ENCODE measurements around the gene IGSF3. TPM values are rescaled to one million over a fixed set of nuclear protein-coding genes. Genes with fewer than 3 reads are reported as not detected.
"Not testable (repeated sequence)": the region's sequence is repeated elsewhere in the genome, so short reads cannot be mapped to it uniquely, and the experiment has no call there.

Gene IGSF3
- total RNA-seq, 1 donor from 2014 or later: 2.5 TPM

- DNase-seq (ENCODE audit: low spot score) (no peak), ATAC-seq (no peak)
- intact Hi-C loops (cut with DNase I): no loop called here
These were observed 407 bp downstream of the IGSF3 start for GRCh38 chr1:116667078-116667574.

GRCh38 chr1:116666187-116667077 lies 1.1 kb downstream of the IGSF3 start:
- DNase-seq (ENCODE audit: low spot score) (no peak), ATAC-seq (peak; percentile 45)
- intact Hi-C loops (cut with DNase I): no loop called here

DNA sequence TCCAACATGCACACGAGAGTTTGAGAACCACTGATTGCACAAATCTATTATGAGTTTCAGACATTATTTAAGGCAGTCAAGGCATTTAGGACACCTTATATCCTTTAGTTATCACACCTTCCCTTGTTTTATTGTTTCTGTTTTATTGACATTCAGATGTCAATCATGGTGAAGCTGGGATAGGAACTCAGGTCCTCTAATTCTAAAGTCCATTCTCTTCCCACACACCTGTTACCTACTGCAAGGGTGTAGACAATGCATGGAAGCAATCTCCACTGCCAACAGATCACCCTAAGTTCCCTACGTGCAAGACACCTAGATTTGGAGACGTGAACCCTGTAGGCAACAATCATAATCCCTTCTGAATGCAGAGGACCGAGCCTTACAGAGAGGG lies 2.6 kb downstream of the IGSF3 start:
- intact Hi-C loops (cut with DNase I): no loop called here
- DNase-seq (ENCODE audit: low spot score): no peak
- no peak for ATAC-seq

- DNase-seq (ENCODE audit: low spot score): no peak
- intact Hi-C loops (cut with DNase I): no loop called here
- no peak for ATAC-seq
These were observed 3.1 kb downstream of the IGSF3 start for GRCh38 chr1:116664366-116664977.

DNA sequence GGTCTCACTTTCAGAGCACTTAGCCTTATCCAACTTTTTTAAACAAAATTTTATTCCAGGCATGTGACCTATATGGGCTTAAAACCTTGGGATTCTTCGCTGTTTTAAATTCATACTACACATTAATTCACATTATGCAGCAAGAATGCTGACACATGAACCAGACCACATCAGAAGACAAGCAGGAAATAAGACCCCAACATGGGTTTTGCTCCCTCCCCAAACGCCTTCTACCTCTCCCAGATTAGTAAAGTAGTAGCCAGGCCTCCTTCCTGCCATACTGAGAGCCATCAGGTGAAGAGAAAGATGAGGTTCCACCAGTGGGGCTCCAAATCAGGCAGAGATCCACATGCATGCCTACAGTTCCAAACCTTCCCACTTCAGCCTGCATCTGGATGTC lies 3.7 kb downstream of the IGSF3 start:
- intact Hi-C loops (cut with DNase I): no loop called here
- ATAC-seq (no peak), DNase-seq (ENCODE audit: low spot score) (no peak)

GRCh38 chr1:116661633-116662032 lies 5.9 kb downstream of the IGSF3 start:
- intact Hi-C loops (cut with DNase I): no loop called here
- DNase-seq (ENCODE audit: low spot score) (no peak), ATAC-seq (no peak)

DNA sequence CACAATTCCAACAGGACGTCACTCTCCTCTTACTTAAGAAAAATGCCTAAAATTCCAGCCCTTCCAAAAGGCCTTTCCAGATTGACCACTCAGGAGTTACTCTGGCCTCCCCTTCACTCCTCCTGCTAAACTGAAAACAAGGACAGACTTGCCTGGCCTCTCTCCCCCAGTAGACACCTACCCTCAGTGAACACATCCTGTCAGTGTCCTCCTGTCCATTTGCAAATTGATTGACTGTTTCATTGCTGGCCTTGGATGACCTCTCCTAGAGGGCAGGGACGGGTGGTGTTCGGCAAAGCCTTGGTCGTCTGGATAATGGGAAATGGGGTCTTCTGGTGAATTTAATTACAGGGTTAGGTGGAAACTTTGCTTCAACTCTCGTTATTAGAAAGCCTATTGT lies 8.9 kb downstream of the IGSF3 start:
- intact Hi-C loops (cut with DNase I); DNase-seq (ENCODE audit: low spot score); ATAC-seq: not testable (repeated sequence)

- ATAC-seq; DNase-seq (ENCODE audit: low spot score); intact Hi-C loops (cut with DNase I): not testable (repeated sequence)
These were observed 9.7 kb downstream of the IGSF3 start for GRCh38 chr1:116657836-116658235.

DNA sequence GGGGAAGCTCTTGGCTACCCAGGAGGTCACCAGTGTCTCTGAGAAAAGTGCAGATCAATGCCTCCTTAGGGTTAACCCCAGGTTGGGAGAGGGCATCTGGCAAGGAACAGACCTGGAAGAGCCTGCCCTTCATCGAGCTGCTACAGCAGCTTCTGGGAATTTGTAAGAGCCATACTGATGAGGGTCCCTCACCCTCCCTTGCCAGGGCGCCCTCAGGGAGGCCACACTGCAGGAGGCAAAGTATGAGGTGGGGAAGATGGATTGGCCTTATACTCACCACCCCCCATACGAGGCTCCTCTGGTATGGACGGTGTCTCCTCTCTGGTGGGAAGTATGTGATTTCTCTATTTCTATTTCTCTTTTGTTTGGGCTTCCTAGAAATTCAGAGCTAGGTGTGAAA lies 13.2 kb downstream of the IGSF3 start:
- no peak for DNase-seq (ENCODE audit: low spot score)
- intact Hi-C loops (cut with DNase I): no loop called here

GRCh38 chr1:116652598-116652997 lies 14.9 kb downstream of the IGSF3 start:
- intact Hi-C loops (cut with DNase I); ATAC-seq; DNase-seq (ENCODE audit: low spot score): not testable (repeated sequence)

More for the DNA sequence above, 13.2 kb downstream of the IGSF3 start:
- no peak for ATAC-seq

DNA sequence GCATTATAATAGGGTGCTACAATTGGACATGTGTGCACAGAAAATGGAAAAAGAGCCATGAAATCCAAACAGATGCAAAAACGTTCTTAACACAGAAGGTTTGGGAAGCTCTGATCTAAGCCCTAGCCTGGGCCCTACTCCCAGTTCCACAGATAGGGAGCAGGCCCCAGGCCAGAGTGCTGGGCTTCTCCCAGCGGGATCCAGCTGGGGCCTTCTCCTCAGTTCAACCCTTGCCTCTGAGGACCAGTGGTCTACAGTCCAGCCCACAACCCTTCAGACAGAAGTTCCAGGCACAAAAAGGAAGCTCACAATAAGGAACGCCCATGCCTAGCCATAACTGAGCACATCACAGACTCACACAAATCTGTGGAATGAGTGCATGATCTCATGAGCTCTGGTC lies 16.8 kb downstream of the IGSF3 start:
- intact Hi-C loops (cut with DNase I); DNase-seq (ENCODE audit: low spot score); ATAC-seq: not testable (repeated sequence)

GRCh38 chr1:116649041-116649440 lies 18.5 kb downstream of the IGSF3 start:
- ATAC-seq; intact Hi-C loops (cut with DNase I); DNase-seq (ENCODE audit: low spot score): not testable (repeated sequence)

DNA sequence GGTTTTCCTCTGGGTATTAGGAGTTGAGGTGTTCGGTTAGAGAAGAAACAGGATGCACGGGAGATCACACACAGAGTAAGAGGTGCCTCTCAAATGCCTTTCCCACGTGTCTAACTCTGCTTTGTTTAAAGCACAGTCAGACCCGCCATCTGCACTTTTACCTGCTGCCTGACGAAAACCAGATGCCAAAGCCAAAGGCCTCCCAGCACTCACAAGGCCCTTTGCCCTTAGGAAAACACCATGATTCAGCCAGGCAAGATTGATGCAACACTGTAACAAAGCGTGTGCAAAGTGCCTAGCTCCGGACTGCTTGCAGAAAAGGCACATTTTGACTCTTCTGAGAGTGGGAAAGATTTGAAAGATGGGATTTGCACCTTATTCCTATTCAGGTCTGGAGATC lies 19.2 kb downstream of the IGSF3 start:
- intact Hi-C loops (cut with DNase I); ATAC-seq; DNase-seq (ENCODE audit: low spot score): not testable (repeated sequence)

GRCh38 chr1:116647186-116647585 lies 20.3 kb downstream of the IGSF3 start:
- ATAC-seq; DNase-seq (ENCODE audit: low spot score); intact Hi-C loops (cut with DNase I): not testable (repeated sequence)

DNA sequence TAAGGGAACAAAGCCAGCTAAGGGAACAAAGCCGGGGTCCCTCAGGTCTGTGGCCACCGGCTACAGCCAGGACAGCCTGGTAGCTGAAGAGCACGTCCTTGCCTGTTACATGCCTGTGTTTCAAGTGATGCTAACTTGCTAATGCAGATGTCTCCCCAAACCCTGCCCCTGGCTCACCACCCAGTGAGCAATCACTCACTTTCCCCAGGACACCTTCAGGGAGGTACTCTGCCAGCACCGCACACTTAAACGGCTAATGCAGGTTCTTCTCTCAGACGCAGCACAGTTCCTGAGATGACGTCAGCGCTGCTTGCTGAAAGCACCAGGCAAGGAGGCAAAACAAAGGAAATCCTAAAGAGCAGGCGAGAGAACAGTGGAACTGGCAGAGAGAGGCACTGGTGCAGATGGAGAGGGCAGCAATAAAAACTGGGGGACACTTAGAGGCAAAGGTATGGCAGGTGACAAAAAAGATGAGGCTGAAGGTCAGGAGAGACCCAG lies 20.8 kb downstream of the IGSF3 start:
- ATAC-seq; DNase-seq (ENCODE audit: low spot score); intact Hi-C loops (cut with DNase I): not testable (repeated sequence)

- ATAC-seq; intact Hi-C loops (cut with DNase I); DNase-seq (ENCODE audit: low spot score): not testable (repeated sequence)
These were observed 21.5 kb downstream of the IGSF3 start for GRCh38 chr1:116645802-116646672.

- ATAC-seq; intact Hi-C loops (cut with DNase I); DNase-seq (ENCODE audit: low spot score): not testable (repeated sequence)
These were observed 22.5 kb downstream of the IGSF3 start for GRCh38 chr1:116644993-116645392.

DNA sequence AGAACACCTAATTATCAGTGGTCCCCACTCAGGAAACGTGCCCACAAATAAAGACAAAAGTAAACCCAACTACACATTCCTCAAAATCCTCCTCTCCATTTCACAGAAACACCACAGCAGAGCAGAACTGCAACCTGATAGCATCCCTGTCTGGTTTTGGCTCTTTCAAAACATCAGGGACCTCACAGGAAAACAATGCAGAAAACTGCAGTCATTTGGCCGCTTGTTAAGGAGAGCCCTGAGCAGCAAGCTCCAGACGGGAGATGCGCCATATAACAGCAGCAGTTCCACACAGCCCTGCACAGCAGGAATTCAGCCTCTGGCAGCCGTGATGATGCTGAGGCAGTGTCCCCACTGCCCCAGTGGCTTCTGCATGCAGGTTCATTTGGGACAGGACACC lies 23.4 kb downstream of the IGSF3 start:
- DNase-seq (ENCODE audit: low spot score); ATAC-seq; intact Hi-C loops (cut with DNase I): not testable (repeated sequence)

All from sciatic nerve (tissue), 2 donors.